HL-60/S4 treated with phorbol 12-myristate 13-acetate at 8.2 ng/mL for 4 days and 3 days (cell line): ENCODE results near the gene LRRC61.

Source experiments
- in situ Hi-C: fragments of 300-500 bp; cut with MboI; formaldehyde crosslinking; loops from 2 replicates; pipeline ENCODE4 v1.15.0; 2022; ENCODE audit warnings: low sequenced_read_pairs

The LRRC61 gene

DNA sequence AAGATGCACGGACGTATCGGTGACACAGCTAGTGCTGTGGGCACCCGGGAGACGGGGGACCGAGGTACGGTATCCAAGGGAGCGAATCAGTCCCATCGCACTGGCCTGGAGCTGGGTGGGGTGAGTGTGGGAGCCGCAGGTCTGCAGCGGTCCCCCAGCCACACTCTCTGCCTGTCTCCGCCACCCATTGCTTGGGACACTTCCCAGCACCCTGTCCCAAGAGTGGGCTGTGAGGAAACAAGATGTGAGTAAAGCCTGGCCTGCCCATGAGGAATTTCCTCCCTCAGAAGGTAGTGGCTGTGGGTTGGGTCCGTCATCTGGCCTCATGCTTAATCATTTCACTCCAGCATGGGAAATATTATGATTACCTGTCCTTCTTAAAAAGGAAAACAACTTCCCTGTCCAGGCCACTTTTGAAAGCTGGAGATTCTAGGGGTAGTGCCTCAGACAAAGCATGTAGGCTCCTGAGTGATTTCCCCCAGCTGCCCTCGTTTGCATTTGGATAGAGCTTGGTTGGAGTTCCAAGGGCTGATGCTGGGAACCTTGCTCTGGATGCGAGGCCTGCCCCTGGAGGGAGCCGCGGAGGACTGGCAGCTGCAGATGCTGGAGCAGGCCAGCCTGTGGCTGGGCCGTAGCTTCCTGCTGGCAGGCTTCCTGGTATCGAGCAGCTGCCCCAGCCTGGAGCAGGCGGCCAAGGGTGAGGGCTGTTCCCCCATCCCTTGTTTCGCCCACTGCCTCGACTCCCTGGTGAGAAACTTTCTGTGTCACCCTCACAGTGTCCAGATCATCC, 6.4 kb downstream of the LRRC61 start:
- in situ Hi-C loops: no loop called here

GRCh38 chr7:150330211-150330885, 7.2 kb downstream of the LRRC61 start:
- in situ Hi-C loops: no loop called here

GRCh38 chr7:150332852-150333635, 9.9 kb downstream of the LRRC61 start:
- in situ Hi-C loops: no loop called here

GRCh38 chr7:150333659-150334058, 10.5 kb downstream of the LRRC61 start:
- in situ Hi-C loops: no loop called here

GRCh38 chr7:150334108-150334507, 11.0 kb downstream of the LRRC61 start:
- in situ Hi-C loops: no loop called here

GRCh38 chr7:150335108-150335773, 12.1 kb downstream of the LRRC61 start:
- in situ Hi-C loops: no loop called here

DNA sequence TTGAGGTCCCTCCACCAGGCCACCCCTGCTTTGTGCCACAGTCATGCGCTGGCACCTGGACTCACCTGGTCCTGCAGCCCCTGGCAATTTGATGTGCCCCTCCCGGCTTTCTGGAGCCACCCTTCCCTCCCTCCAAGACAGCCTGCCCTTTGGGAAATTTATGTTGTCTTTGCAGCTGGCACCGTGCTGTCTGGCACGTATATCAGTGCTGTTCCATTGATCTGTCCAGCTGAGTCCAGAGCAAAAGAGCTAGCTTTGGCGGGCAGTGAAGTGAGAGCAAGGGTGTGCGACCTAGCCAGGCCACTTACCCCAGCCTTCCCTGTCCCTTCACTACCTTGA, 12.6 kb downstream of the LRRC61 start:
- in situ Hi-C loops: no loop called here

GRCh38 chr7:150336746-150337145, 13.6 kb downstream of the LRRC61 start:
- in situ Hi-C loops: no loop called here

GRCh38 chr7:150337179-150337578, 14.0 kb downstream of the LRRC61 start:
- in situ Hi-C loops: no loop called here

- in situ Hi-C loops: no loop called here
Measured at GRCh38 chr7:150337659-150338081, 14.5 kb downstream of the LRRC61 start.

- in situ Hi-C loops: no loop called here
Measured at GRCh38 chr7:150338166-150338829, 15.1 kb downstream of the LRRC61 start.

- in situ Hi-C loops: no loop called here
Measured at GRCh38 chr7:150339409-150339809, 16.3 kb downstream of the LRRC61 start.

DNA sequence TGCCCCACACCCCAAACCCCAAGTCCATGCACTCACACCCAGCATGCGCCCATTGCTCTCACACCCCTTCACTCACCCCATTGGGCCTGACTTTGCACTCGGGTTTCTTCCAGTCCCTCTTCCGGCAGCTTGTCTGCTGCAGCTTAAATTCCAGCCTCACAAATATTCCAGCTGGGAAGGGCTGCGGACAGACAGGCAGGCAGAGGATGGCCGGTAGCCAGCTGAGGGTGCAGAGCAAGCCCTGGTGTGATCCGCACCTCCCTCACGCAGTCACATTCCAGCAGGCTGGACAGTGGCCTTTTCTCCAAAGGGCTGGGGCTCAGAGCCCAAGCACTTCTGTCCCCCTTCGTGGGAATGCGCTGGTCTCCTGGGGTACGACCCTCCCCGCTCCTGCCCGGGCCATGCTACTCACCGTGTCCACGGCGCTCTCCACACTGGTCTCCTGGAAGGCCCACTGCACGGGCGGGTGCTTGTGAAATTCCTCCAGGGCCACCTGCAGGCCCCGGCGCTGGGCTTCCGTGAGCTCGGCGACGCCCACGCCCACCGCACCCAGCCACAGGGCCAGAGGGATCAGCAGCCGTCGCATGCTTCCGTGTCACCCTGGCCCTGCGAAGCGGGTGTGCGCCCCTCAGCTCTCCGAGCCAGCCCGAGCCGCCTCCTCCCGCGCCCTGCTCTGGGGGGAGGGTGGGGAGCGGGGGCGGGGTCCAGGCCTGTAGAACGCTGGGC, 17.0 kb downstream of the LRRC61 start:
- in situ Hi-C loops: no loop called here

- in situ Hi-C loops: no loop called here
Measured at GRCh38 chr7:150340875-150341262, 17.7 kb downstream of the LRRC61 start.

- in situ Hi-C loops: no loop called here
Measured at GRCh38 chr7:150341263-150342120, 18.3 kb downstream of the LRRC61 start, which contains the start of gene RARRES2. Gene RARRES2, minus strand, starts transcription at chr7:150341629. Its CDS starts 1,020 bp downstream, at chr7:150340609.

- in situ Hi-C loops: no loop called here
Measured at GRCh38 chr7:150342121-150342408, 18.9 kb downstream of the LRRC61 start.

DNA sequence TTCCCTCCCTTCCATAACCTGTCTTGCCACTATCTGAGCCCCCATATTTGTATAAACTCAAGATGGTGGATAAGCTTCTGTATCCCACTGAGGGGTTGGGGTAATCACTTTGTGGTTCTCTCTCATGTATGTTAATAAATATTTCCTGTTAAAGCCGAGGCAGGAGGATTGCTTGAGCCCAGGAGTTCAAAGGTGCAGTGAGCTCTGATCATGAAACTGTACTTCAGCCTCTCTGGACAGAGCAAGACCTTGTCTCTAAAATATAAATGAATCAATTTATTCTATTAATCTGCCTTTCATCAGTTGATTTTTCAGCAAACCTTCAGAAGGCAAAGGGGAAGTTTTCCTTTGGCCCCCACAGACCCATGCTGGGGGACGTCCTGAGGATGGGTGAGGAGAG, 20.1 kb downstream of the LRRC61 start:
- in situ Hi-C loops: no loop called here

DNA sequence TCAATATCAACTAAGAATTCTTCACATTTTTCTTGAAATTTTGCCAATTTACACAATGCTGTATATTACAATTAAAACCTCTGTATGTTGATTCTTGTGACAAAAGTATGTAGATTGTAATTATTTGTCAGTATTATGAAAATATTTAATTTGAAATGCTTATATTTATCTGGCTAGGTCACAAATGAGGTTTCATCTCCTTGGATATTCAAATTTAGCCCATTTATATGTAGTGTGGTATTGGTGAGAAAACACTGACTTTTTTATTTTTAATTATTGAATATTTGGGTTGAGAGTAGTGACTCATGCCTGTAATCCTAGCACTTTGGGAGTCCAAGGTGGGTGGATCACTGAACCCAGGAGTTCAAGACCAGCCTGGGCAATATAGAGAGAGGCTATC, 21.1 kb downstream of the LRRC61 start:
- in situ Hi-C loops: no loop called here

- in situ Hi-C loops: no loop called here
Measured at GRCh38 chr7:150345012-150345411, 21.9 kb downstream of the LRRC61 start.
